ENCODE data around the gene NNAT.
"Not testable (repeated sequence)": the region's sequence is repeated elsewhere in the genome, so short reads cannot be mapped to it uniquely, and the experiment has no call there.

Gene NNAT

DNA sequence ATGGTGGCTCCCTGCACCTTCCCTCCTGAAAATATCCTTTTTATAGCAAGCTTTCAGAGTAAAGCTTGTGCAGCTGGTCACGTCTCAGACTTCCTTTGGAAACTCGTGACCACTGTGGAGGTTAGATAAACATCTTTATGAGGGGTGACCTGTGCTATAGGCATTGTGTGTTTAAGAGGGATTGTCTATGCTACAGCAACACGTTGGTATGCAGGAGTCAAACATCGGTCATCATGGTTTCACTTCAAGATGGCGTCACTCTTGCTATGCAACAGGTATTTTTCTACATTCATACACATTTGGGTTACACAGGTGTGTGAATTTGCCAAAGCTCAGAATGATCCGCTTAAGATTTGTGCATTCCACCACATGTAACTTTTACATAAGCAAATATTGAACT, 21.2 kb downstream of the NNAT start:
- DNase-seq: no peak

DNA sequence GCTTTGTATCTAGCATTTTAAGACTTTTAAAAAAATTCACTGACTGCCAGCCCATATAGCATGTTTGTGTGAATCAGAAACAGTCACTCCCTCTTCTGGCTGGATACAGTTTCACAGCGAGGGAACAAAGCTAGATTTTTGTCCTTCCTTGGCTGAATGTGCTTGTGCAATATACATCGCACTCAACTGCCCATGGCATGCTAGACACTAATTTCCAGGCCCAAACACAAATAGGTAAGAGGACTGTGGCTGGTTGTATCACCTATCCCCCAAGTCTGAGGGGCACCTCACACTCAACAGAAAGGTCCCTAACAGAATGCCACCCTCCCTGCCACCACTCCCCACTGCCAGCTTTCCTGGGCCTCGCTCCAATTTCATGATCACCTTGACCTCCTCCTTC, 22.8 kb downstream of the NNAT start:
- no peak for DNase-seq

DNA sequence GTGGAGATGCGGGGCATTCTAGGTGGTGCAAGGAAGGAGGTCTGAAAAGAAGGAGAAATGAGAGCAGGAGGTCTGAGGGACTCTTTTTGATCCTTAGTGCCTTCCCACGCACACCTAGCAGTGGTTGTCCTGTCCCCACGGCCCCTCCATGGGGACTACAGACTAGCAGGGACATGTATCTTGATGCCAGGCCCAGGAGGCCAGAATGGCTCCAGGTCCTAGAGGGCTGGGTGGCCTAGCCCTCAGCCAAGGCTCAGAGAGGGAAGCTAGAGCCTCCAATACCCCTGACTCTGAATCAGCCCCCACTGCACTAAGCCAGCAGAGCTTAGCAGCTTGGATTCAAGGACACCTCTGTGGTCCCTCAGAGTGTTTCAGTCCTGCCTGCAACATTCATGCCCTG, 23.3 kb downstream of the NNAT start:
- DNase-seq: no peak

DNA sequence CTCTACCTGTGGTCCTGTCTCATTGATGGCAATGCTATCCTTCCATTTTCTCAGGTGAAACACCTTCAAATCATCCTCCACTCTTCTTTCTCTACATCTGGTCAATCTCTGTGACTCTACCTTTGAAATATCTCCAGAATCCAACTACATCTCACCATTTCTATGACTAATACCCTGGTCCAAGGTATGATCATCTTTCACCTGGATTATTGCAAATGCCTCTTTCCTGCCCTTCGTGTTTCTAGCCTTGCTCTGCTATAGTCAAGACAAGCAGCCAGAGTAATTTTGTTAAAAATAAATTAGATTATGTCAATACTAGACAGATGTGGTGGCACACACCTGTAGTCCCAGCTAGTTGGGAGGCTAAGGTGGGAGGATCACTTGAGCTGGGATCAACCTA, 24.5 kb downstream of the NNAT start:
- DNase-seq: no peak

DNA sequence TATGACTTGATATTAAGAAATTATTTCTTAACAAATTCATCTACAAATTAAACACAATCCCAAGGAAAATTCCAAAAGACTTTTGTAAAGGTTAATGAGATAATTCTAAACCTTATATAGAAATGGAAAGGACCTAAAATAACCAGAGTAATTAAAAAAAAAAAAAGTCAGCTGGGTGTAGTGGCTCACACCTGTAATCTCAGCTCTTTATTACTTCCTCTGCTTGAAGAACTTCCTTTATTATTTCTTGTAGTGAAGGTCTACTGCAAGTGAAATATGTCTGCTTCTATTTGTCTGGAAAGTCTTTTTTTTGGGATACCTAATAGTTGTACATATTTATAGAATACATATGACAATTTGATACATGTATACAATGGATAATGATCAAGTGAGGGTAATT, 26.9 kb downstream of the NNAT start:
- DNase-seq: no peak

DNA sequence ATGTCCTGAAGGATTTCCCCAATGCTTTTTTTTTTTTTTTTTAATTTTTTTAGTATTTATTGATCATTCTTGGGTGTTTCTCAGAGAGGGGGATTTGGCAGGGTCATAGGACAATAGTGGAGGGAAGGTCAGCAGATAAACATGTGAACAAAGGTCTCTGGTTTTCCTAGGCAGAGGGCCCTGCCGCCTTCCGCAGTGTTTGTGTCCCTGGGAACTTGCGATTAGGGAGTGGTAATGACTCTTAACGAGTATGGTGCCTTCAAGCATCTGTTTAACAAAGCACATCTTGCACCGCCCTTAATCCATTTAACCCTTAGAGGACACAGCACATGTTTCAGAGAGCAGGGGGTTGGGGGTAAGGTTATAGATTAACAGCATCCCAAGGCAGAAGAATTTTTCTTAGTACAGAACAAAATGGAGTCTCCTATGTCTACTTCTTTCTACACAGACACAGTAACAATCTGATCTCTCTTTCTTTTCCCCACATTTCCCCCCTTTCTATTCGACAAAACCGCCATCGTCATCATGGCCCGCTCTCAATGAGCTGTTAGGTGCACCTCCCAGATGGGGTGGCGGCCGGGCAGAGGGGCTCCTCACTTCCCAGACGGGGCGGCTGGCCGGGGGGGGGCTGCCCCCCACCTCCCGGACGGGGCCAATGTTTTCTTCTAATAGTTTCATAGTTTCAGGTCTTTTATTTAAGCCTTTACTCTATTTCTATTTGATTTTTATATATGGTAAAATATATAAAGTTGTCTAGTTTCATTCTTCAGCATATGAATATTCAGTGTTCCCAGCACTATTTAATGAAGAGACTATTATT, 29.3 kb downstream of the NNAT start:
- DNase-seq: not testable (repeated sequence)

DNA sequence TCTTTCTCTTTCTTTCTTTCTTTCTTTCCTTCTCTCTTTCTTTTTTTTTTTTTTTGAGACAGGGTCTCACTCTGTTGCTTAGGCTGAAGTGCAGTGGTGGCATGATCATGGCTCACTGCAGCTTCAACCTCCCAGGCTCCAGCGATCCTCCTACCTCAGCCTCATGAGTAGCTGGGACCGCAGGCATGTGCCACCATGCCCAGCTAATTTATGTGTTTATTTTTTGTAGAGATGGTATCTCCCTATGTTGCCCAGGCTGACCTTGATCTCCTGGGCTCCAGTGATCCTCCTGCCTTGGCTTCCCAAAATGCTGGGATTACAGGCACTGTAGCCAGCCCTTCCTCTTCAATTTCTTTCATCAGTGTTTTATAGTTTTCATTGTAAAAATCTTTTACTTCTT, 30.6 kb downstream of the NNAT start:
- DNase-seq: not testable (repeated sequence)

DNA sequence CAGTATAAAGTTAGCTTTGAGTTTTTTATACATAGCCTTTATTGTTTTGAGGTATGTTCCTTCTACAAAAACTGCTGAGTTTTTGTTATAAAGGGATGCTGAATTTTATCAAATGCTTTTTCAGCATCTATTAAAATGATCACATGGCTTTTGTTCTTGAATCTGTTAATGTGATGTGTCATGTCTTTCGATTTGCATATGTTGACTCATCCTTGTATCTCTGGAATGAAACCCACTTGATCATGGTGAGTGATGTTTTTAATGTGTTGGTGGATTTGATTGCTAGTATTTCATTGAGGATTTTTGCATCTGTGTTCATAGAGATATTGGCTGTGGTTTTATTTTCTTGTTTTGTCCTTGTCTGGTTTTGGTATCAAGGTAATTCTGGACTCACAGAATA, 31.4 kb downstream of the NNAT start:
- no peak for DNase-seq

DNA sequence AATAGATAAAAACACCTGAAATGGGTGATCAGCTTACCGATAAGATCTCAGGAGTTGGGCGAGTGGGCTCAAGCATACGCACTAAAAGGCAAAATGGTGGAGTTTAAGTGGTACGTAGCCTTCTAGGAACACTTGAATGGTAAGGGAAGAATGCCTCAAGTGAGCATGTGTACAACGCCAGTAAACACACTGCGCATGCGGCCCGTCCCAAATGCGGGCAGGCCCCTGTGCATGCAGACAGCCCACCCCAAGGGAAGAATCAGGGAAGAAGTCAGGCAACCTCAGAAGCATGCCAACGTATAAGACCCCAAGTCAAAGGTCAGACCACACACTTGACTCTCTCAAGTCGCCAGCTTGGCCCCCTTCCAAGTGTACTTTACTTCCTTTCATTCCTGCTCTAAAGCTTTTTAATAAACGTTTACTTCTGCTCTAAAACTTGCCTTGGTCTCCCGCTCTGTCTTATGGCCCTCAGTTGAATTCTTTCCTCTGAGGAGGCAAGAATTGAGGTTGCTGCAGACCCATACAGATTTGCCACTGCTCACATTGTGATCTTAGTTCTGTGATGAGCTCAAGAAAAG, 33.8 kb downstream of the NNAT start:
- not testable (repeated sequence) for DNase-seq

DNA sequence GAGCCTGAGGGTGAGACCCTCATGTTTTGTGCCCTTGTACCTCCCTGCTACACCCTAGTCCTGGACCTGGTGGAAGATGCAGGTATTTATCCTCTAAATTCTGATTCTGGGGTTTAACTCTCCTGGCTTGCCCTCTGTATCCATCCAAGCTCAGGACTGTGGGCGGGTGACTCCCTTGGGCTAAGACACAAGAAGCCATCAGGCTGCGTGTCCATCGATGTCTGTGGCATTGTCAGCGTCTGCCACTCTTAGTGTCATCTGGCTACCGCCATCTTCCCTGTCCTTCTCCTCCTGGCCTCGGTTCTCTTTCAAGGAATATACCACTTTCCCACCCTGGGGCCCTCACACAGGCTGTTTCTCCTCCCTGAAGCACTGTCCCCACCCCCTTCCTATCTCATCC, 35.5 kb downstream of the NNAT start:
- DNase-seq: no peak

DNA sequence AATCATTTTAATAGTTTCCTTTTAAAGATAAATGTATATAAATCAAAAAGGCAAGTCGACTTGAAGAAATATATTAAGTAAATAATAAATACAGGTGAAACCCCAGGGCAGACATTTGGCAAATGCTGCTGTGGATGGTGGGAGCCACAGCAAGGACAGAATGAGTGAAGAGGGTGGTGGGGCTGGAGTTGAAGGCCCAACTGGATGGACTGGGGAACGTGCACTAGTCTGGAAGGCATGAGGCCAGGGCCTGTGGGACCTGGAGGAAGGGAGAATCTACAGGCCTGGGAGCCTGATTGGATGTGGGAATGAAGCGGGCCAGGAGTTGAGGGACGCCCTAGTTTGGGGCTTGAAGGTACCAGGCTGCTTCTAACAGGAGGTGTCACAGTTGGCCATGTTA, 37.3 kb downstream of the NNAT start:
- DNase-seq: no peak

DNA sequence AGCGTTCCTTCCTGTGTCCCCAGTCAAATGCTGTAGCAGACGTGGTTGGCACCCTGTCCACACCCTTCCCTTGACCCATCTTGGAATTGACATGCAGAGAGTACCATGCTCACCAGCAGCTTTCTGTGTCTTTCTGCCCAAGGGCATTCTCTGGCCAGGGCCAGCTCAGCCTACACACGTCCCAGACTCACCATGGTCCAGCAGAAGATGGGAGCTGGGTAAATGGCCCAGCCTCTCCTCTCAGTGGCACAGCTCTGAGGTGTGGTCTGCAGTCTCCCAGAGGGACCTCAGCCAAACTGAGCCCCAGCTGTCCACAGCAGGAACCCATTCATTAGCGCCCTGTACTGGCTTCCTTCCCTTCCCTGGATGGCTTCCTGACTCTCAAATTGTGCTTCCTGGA, 37.7 kb downstream of the NNAT start:
- DNase-seq: no peak

DNA sequence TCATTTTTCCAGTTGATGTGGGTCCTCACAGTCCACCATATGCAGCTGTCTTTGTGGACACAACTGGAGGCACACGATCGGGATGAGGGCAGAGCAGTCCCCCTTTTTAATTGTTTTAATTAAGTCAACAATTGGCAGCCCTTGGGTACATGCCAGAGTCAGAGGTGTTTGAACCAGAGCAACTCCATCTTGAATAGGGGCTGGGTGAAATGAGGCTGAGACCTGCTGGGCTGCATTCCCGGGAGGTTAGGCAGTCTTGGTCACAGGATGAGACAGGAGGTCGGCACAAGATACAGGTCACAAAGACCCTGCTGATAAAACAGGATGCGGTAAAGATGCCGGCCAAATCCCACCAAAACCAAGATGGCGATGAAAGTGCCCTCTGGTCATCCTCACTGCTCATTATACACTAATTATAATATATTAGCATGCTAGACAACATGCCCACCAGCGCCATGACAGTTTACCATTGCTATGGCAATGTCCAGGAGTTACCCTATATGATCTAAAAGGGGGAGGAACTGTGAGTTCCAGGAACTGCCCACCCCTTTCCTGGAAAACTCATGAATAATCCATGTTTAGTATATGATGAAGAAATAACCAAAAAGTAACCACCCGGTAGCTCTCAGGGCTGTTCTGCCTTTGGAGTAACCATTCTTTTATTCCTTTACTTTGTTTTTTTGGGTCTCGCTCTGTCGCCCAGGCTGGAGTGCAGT, 38.4 kb downstream of the NNAT start:
- DNase-seq: no peak

DNA sequence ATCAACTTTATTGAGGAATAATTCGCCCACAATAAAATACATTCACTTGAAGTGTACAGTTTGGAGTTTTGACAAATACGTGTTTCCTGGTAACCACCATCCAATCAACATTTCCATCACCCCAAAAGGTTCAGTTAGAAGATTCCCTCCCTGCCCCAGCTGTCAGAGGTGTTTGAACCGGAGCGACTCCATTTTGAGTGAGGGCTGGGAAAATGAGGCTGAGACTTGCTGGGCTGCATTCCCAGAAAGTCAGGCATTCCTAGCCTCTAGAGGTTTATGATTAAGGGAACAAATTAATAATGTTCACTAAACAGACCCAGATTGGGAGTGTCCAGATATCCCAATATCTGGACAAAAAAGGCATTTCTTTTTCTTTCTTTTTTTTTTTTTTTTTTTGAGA, 39.6 kb downstream of the NNAT start:
- DNase-seq: no peak

DNA sequence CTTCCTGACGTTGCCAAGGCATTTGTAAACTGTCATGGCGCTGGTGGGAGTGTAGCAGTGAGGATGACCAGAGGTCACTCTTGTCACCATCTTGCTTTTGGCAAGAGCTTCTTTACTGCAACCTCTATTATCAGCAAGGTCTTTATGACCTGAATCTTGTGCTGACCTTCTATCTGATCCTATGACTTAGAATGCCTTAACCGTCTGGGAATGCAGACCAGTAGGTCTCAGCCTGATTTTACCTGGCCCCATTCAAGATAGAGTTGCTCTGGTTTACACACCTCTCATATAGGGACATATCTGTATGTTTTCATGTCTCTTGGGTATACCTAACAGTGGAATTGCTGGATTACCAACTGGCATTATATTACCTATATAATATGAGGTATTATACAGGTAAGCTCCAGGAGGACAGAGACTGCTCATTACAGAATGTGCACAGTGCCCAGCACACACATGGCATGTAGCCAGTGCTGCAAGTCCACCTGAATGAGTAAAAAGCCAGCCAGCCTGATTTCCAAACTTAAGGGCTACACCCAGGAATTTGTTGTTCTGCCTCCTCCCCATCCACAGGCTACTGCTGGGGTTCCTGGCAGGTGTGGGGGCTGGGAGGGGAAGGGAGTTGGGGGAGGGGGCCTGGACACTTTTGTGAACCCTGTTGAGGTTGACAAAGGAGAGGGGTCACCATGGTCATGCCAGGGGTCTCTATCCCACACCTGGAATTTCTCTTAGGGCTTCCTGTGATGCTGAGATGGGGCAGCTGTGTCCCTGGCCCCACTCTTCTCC, 41.8 kb downstream of the NNAT start:
- DNase-seq: no peak

DNA sequence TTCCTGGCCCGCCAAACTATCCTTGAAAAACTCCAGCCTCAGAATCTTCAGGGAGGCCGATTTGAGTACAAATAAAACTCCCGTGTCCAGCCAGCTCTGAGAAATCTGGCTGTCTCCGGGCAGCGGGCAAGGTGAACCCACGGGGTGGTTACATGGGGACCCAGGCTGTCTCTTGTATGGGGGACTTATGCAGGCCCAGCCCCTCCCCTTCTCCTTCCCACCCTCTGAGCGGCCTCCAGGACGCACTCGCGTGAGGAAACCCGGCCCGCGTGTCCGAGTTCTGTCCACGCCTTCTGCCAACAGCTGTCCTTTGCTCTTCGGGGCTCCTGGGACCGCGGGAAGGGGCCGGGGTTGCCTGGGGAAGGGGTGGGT, 43.0 kb downstream of the NNAT start:
- no peak for DNase-seq

DNA sequence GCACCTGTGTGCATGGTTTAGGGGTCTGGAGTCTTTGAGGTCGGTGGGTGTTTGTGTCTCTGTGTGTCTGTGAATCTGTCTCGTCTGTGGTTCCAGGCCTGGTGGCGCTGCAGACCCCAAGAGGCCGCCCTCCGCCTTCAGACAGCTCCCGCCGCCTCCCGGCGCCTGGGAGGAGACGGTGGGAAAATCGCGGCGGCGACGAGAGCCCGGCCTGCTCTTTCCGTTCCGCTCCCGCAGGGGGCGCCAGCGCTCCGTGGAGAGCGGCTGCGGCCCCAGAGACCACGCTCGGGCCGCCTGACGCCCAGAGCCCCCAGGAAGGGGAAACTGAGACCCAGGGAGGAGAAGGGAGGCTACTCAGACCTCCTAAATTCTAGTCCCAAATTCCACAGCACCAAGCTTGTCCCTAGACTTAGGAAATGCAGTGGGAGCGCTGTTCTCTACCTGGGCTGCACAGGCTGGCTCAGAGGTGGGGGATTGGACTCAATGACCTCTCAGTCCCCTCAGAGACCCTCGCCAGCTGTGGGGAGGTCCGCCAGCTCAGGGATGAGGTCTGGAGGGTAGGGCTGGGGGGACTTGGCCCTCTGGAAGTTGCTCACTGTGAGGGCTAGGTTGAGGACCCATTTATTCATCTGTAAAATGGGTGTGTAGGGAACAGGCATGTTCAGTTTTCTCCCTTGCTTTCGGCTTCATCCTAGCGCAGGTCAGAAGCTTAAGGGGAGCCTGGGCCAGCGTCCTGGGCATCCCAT, 43.5 kb downstream of the NNAT start:
- peak; percentile 33 for DNase-seq

DNA sequence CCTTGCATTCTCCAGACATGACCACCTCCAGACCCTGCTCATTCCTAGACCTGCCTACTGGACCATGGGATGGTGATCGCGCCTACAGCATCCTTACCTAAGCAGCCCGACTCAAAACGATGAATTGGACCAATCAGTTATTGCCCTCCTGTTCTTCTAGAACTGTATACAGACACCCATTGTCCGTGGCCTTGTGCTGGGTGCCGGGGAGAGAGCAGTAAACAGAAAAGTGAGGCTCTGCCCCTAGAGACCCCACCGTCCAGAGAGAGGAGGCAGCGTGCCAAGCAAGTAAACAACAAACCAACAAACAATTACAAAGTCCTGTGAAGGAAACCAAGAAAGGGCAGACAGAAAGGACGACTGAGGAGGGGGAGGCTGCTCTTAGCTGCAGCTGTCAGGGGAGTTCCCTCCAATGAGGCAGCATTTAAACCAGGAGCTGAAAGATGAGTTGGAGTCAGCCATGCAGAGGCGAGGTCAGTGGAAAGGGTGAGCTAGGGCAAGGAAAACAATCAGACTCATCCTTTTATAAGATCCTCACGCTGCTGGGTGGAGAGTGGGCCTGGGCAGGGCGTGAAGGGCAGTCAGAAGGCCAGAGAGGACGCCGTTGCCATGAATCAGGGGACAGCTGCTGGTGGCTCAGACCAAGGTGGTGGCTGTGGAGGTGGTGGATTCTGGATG, 44.2 kb downstream of the NNAT start:
- DNase-seq: no peak

DNA sequence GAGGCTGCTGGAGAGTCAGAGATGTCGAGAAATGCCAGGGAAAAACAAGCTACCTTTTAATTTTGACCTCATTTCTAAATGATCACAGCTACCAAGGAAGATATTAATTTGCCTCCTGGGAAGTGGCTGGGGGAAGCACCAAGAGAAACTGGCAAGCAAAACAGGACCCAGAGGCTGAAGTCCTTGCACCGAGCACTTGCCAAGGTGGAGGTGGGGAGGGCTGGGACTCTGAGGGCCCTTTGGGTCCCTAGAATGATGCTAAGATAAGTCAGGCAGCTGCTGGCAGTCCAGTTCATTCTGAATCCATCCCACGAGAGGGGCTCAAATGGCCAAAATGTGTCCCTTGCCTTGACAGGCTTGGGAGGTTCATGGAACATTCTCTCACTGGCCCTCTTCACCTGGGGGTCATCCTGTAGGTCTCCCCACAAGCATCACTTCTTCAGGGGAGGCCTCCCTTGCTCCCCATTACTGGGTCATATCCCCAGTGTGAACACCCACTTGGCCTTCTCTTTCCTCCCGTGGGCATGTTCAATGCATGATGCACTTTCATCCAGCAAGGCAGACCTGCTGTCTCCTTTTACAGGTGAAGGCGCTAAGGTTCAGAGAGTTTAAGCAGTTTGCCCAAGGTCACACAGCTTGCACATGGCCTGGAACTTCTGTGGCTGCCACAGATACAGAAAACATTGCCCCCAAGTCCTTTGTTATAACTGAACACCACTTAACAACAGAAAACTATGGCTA, 45.7 kb downstream of the NNAT start:
- no peak for DNase-seq

DNA sequence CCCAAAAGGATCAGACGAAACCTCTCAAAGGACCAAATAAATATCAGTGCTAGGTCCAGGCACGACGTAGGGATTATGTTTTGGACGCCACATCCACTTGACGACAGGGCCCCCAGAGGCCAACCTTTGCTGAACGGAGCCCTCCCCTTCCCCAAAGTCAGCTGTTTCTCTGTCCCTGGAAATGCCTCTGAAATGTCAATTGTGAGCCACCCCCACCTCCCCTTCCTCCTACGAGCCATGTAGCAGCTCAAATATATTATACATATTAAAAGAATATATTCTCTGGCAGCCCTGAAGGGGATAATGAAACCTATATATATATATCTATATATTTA, 46.2 kb downstream of the NNAT start:
- no peak for DNase-seq

Measured in DMS153 (cell line).